Testis (tissue), 3 donors: ENCODE measurements around the gene HDGFL3. TPM values are rescaled to one million over a fixed set of nuclear protein-coding genes. Genes with fewer than 3 reads are reported as not detected.
"Not testable (repeated sequence)": the region's sequence is repeated elsewhere in the genome, so short reads cannot be mapped to it uniquely, and the experiment has no call there.

ENCODE experiments used
- DNase-seq: peaks from one replicate; pipeline ENCODE4 v3.0.0-alpha.2; 2019
- H3K27ac ChIP-seq, 2 donors: fragments of 200-600 bp; sonication (generic); one replicate each; pipeline ENCODE4 v1.5.1; 2019
- H3K27me3 ChIP-seq: fragments of 200-600 bp; sonication (generic); one replicate; pipeline ENCODE4 v1.5.1; 2019
- H3K36me3 ChIP-seq: fragments of 200-600 bp; sonication (generic); one replicate; pipeline ENCODE4 v1.5.1; 2017; ENCODE audit warnings: low read depth; ENCODE audit errors: missing control alignments
- H3K4me1 ChIP-seq: fragments of 200-600 bp; sonication (generic); one replicate; pipeline ENCODE4 v1.5.1; 2019
- H3K4me3 ChIP-seq, 2 donors: fragments of 200-600 bp; sonication (generic); one replicate each; pipeline ENCODE4 v1.5.1; 2017 to 2019
- H3K9me3 ChIP-seq: fragments of 200-600 bp; sonication (generic); one replicate; pipeline ENCODE4 v1.5.1; 2017
- POLR2A ChIP-seq: fragments of 450-650 bp; IDR thresholded peaks from one replicate; pipeline ENCODE4 v1.6.1; 2017; ENCODE audit warnings: antibody characterized with exemption, mild to moderate bottlenecking, moderate library complexity
- WGBS, 2 donors: methylation state at CpG; one replicate each; pipeline ENCODE4 v1.1.5; 2018; 5-methylcytosine and 5-hydroxymethylcytosine counted together
- intact Hi-C: fragments of 100-400 bp; cut with DNase I; formaldehyde crosslinking; loops from one replicate; pipeline ENCODE4 v1.15.1; 2023; ENCODE audit warnings: low total_unique reads
- polyA plus RNA-seq: library from polyadenylated mRNA; stranded (reverse); fragments of 350-450 nt; fragmentation: Illumina TruSeq; extraction: RNeasy Lipid Tissue Mini Kit (QIAGEN cat#74804); gene quantifications from one replicate; pipeline ENCODE4 v1.2.3, GENCODE V29; 2014; ENCODE audit warnings: low read depth, low replicate concordance; ENCODE audit not compliant: insufficient read depth
- total RNA-seq, 2 donors: library from RNA; depleted of rRNA; stranded (reverse); fragments of >200 nt; gene quantifications; one replicate each; pipeline ENCODE4 v1.2.3, GENCODE V29; 2016
- TF ChIP-seq, protein P1 (sequence below), 3 experiments: fragments of 450-650 bp in 2 of 3; fragments of 200-600 bp in 1 of 3; sonication (generic) in 1 of 3; IDR thresholded peaks; one replicate each; pipeline ENCODE4 v1.5.1; 2016 to 2019; ENCODE audit warnings: antibody characterized with exemption in 3 of 3, mild to moderate bottlenecking in 2 of 3, moderate library complexity in 1 of 3

The HDGFL3 gene
- total and polyA plus RNA-seq, 3 donors from 2014 or later, result 87.1 to 130 (median 94.6) TPM

DNA sequence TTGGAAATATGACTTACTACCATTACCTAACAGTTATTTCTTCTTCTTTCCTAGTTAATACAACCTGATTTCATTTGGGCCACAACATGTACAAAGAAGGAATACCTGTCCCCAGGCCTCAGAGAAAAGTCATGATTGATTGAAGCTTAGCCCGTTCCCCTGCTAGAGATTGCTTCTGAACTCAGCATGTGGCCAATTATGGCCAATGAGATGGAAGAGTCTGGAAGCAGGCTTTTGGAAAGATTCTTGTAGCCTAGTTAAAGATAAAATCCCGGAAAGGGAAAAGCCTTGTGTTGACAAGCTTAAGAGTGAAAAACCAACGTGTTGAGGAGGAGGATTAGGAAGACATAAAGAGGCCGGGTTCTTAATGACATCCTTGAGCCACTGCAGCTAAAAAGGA lies 117.2 kb downstream of the HDGFL3 start:
- no peak overlapping the region for H3K4me3 ChIP-seq
- TF ChIP-seq, protein P1, sequence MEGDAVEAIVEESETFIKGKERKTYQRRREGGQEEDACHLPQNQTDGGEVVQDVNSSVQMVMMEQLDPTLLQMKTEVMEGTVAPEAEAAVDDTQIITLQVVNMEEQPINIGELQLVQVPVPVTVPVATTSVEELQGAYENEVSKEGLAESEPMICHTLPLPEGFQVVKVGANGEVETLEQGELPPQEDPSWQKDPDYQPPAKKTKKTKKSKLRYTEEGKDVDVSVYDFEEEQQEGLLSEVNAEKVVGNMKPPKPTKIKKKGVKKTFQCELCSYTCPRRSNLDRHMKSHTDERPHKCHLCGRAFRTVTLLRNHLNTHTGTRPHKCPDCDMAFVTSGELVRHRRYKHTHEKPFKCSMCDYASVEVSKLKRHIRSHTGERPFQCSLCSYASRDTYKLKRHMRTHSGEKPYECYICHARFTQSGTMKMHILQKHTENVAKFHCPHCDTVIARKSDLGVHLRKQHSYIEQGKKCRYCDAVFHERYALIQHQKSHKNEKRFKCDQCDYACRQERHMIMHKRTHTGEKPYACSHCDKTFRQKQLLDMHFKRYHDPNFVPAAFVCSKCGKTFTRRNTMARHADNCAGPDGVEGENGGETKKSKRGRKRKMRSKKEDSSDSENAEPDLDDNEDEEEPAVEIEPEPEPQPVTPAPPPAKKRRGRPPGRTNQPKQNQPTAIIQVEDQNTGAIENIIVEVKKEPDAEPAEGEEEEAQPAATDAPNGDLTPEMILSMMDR (IDR thresholded peaks at IDR 0.05), result no peak
- no peak for TF ChIP-seq POLR2A
- H3K9me3 ChIP-seq, result no peaks in the 10 kb centered on the region
- WGBS, 2 donors, result 56 to 68% methylated on average over 4 of the region's 4 CpGs
- no peaks in the 10 kb centered on the region for H3K4me1 ChIP-seq
- DNase-seq, result no peak
- no peak overlapping the region for H3K27ac ChIP-seq
- H3K36me3 ChIP-seq, result no peaks in the 10 kb centered on the region
- H3K27me3 ChIP-seq, result no peaks in the 10 kb centered on the region
- intact Hi-C loops, result no loop called here

DNA sequence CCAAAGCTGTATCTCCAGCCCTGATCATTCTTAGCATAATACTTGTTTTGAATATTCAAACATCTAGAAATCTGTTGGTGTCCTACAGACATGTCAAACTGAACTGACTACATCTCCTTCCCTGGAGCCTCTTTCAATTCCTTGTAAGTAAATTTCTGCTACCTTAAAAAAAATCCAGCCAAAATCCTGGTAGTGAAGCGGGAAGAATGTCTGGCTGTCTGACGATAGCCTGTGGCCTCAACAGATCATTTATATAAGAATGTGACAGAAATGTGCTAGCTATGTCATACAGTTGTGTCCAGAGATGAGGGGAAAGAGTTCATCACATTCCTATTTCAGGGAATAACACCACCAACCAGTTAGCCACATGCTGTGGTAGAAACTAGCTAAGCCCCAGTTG lies 118.7 kb downstream of the HDGFL3 start:
- DNase-seq, result no peak
- H3K36me3 ChIP-seq, result no peaks in the 10 kb centered on the region
- intact Hi-C loops, result no loop called here
- H3K4me3 ChIP-seq, result no peak overlapping the region
- TF ChIP-seq POLR2A, result no peak
- TF ChIP-seq, protein P1 (IDR thresholded peaks at IDR 0.05), result no peak
- no peaks in the 10 kb centered on the region for H3K4me1 ChIP-seq
- no peaks in the 10 kb centered on the region for H3K9me3 ChIP-seq
- H3K27ac ChIP-seq, result no peak overlapping the region
- 84 to 90% methylated on average over 2 of the region's 2 CpGs for WGBS, 2 donors
- no peaks in the 10 kb centered on the region for H3K27me3 ChIP-seq

DNA sequence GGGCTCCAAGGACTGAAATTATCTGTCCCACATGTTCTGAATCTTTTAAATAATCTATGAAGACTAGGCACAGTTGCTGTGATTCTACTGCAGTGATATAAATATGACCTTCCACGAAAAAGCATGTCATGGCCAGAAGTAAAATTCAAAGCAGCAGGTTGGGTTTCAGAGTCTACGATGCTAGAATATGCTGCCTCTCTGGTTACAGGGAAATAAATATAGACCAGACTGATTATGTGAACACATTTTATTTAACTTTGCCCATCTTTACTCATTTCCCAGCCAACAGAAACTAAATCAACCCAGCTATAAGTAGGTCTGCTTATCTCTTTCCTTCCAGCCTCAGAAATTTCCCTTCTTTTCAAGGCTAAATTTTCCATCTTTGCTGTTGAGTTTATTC lies 120.0 kb downstream of the HDGFL3 start:
- Histone ChIP-seq H3K4me3 (no peak overlapping the region), H3K9me3 (no peaks in the 10 kb centered on the region), H3K27me3 (no peaks in the 10 kb centered on the region), H3K36me3 (no peaks in the 10 kb centered on the region), H3K27ac (no peak overlapping the region), H3K4me1 (no peaks in the 10 kb centered on the region)
- no peak for DNase-seq
- whole genome bisulfite sequencing, 2 donors, result 39 to 56% methylated on average over 2 of the region's 2 CpGs
- TF ChIP-seq, protein P1 (IDR thresholded peaks at IDR 0.05), result no peak
- TF ChIP-seq POLR2A, result no peak
- intact Hi-C loops, result no loop called here

DNA sequence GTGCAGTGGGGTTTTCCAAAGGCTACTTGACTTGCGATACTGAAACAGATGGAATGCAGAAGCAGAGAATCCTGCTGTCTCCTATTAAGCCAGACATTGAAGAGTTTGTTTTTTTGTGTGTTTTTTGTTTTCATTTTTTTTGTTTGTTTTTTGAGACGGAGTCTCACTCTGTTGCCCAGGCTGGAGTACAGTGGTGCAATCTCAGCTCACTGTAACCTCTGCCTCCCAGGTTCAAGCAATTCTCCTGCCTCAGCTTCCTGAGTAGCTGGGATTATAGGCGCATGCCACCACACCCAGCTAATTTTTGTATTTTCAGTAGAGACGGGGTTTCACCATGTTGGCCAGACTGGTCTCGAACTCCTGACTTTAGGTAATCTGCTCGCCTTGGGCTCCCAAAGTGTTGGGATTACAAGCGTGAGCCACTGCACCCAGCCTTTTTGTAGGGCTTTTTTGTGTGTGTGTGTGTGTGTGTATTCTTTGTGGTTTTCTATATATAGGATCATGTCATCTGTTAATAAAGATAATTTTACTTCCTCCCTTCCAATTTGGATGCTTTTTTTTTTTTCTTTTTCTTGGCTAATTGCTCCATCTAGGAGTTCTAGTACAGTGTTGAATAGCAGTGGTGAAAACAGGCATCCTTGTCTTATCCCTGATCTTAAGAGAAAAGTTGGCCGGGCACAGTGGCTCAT lies 121.6 kb downstream of the HDGFL3 start:
- H3K27ac ChIP-seq, intact Hi-C loops, H3K4me3 ChIP-seq, H3K4me1 ChIP-seq, H3K36me3 ChIP-seq, H3K9me3 ChIP-seq, DNase-seq, H3K27me3 ChIP-seq: not testable (repeated sequence)
- WGBS, 2 donors, result 95% methylated on average over 8 of the region's 8 CpGs

DNA sequence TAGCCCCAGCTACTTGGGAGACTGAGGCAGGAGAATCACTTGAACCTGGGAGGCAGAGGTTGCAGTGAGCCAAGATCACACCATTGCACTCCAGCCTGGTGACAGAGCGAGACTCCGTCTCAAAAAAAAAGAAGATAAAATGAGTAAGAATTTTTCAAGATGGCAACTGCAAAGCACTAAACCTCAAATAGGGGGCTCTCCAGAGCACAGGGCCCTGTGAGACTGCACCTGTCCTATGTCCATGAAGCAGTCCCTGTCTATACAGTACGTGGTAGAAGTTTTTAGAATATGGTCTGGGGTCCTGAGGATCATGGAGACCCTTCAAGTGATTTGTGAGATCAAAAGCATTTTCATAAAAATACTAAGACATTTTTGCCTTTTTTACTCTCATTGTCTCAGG lies 122.2 kb downstream of the HDGFL3 start:
- DNase-seq, H3K4me3 ChIP-seq, H3K27ac ChIP-seq, H3K27me3 ChIP-seq, intact Hi-C loops, H3K9me3 ChIP-seq, H3K4me1 ChIP-seq, H3K36me3 ChIP-seq: not testable (repeated sequence)
- WGBS, 2 donors, result 83 to 87% methylated on average over 3 of the region's 3 CpGs

DNA sequence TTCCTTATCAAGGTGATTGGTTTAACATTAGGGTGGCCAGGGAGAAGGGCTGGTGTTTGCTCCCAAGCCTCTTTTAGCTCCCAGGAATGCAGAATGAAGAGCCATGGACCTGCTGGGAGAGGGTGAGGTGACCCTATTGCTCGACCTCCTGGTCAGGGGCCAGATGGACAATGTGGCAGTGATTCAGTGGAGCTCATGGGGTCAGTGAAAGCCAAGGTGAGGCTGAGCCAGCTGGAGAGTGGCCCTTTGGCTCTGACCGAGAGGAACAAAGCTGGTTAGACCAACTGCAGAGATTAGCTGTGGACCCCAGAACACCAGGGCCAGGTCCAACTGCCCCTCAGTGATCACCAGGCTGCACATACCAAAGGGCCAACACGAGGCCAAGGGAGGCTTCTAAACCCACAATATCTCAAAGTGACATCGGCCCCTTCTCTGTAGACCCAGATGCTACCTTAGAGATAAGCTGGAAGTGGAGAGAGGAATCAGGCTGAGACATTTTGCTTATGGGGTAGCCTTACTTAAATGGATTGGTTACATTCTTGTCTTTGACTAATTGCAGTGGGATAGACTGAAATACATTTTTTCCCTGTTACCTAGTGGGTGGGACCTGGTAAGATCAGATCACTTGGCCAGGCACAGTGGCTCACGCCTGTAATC lies 124.8 kb downstream of the HDGFL3 start:
- H3K36me3 ChIP-seq, result no peaks in the 10 kb centered on the region
- 80 to 81% methylated on average over 4 to 5 of the region's 5 CpGs for WGBS, 2 donors
- H3K9me3 ChIP-seq, result no peaks in the 10 kb centered on the region
- no peak for TF ChIP-seq POLR2A
- TF ChIP-seq, protein P1 (IDR thresholded peaks at IDR 0.05), result no peak
- no peaks in the 10 kb centered on the region for H3K27me3 ChIP-seq
- intact Hi-C loops, result no loop called here
- no peak for DNase-seq
- H3K4me1 ChIP-seq, result no peaks in the 10 kb centered on the region
- no peak overlapping the region for H3K4me3 ChIP-seq
- H3K27ac ChIP-seq, result no peak overlapping the region
